Karpas-422 (cell line): ENCODE data around the gene ARID3A. TPM values are rescaled to one million over a fixed set of nuclear protein-coding genes. Genes with fewer than 3 reads are reported as not detected.

Experiments used
- DNase-seq: peaks from one replicate; pipeline ENCODE4 v3.0.0-alpha.2; 2015
- H2AFZ ChIP-seq: fragments of 200-600 bp; sonication (generic); 2 replicates; pipeline ENCODE4 v1.6.1; 2014; ENCODE audit warnings: antibody characterized with exemption, low read length, mixed read lengths
- H3K27ac ChIP-seq: fragments of 200-600 bp; sonication (generic); 2 replicates; pipeline ENCODE4 v1.5.1; 2014; ENCODE audit warnings: mild to moderate bottlenecking, low read length, moderate library complexity
- H3K27me3 ChIP-seq: fragments of 200-600 bp; sonication (generic); 2 replicates; pipeline ENCODE4 v1.6.1; 2014; ENCODE audit warnings: low read length, mixed read lengths
- H3K36me3 ChIP-seq: fragments of 200-600 bp; sonication (generic); 2 replicates; pipeline ENCODE4 v1.6.1; 2014; ENCODE audit warnings: low read length, mixed read lengths; ENCODE audit not compliant: insufficient read depth
- H3K4me1 ChIP-seq: fragments of 200-600 bp; sonication (generic); 2 replicates; pipeline ENCODE4 v1.6.1; 2014; ENCODE audit warnings: mild to moderate bottlenecking, low read length, mixed read lengths
- H3K4me2 ChIP-seq: fragments of 200-600 bp; sonication (generic); 2 replicates; pipeline ENCODE4 v1.6.1; 2014; ENCODE audit warnings: low read length, low read depth, mild to moderate bottlenecking; ENCODE audit not compliant: poor library complexity, severe bottlenecking
- H3K4me3 ChIP-seq: fragments of 200-600 bp; sonication (generic); 2 replicates; pipeline ENCODE4 v1.5.1; 2014; ENCODE audit warnings: mild to moderate bottlenecking, antibody characterized with exemption, low read length, mixed read lengths
- H3K79me2 ChIP-seq: fragments of 200-600 bp; sonication (generic); 2 replicates; pipeline ENCODE4 v1.6.1; 2014; ENCODE audit warnings: mild to moderate bottlenecking, low read length, mixed read lengths
- H3K9ac ChIP-seq: fragments of 200-600 bp; sonication (generic); 2 replicates; pipeline ENCODE4 v1.6.0; 2014; ENCODE audit warnings: low read length
- H3K9me2 ChIP-seq: fragments of 200-600 bp; sonication (generic), shearing (Covaris generic); replicated peaks from 2 replicates; pipeline ENCODE4 v1.6.0; 2014; ENCODE audit warnings: mild to moderate bottlenecking, low read length, moderate library complexity; ENCODE audit not compliant: insufficient read depth
- H3K9me3 ChIP-seq: fragments of 300-700, 200-600 bp; sonication (generic); 2 replicates; pipeline ENCODE4 v1.6.1; 2014; ENCODE audit warnings: low read length, mixed read lengths
- H4K20me1 ChIP-seq: fragments of 200-600 bp; sonication (generic); 2 replicates; pipeline ENCODE4 v1.6.1; 2014; ENCODE audit warnings: mild to moderate bottlenecking, antibody characterized with exemption, low read length, low read depth; ENCODE audit not compliant: insufficient read depth
- total RNA-seq: library from RNA; depleted of rRNA; stranded (reverse); fragments of >200 nt; shearing (Covaris generic); gene quantifications from 2 replicates; pipeline ENCODE4 v1.2.3, GENCODE V29; 2014; ENCODE audit warnings: low replicate concordance

The ARID3A gene
- total RNA-seq, 1 experiment from 2014 or later: 2.0 TPM

GRCh38 chr19:912181-913079 is 13.4 kb upstream of the ARID3A start:
- Histone ChIP-seq H2AFZ (no peak overlapping the region), H3K36me3 (no peaks in the 10 kb centered on the region), H3K9ac (peak overlapping the region; percentile 93), H3K4me1 (peaks cover 17% of the 10 kb centered on the region), H3K27ac (peak overlapping the region; percentile 49; the same call in 1 of the 2 replicates), H3K9me3 (no peaks in the 10 kb centered on the region), H3K79me2 (peaks cover 40% of the 10 kb centered on the region), H4K20me1 (no peaks in the 10 kb centered on the region), H3K9me2 (no peaks in the 10 kb centered on the region), H3K4me3 (peak overlapping the region; percentile 89), H3K27me3 (no peaks in the 10 kb centered on the region), H3K4me2 (peak overlapping the region; percentile 84)
- peak; percentile 61 for DNase-seq

GRCh38 chr19:913080-913748 is 12.6 kb upstream of the ARID3A start, which contains the start of gene R3HDM4:
TSS of gene R3HDM4 (minus strand) at chr19:913219. CDS start at chr19:913157, 62 bp downstream.
- peak; percentile 87 for DNase-seq
- Histone ChIP-seq H3K9ac (peak within 1 kb of the TSS; percentile 93), H3K36me3 (no peaks in the 10 kb centered on the region), H3K9me3 (no peaks in the 10 kb centered on the region), H3K27me3 (no peaks in the 10 kb centered on the region), H3K79me2 (peaks cover 34% of the 10 kb centered on the region), H3K4me2 (peak within 1 kb of the TSS; percentile 86), H3K4me3 (peak within 1 kb of the TSS; percentile 95), H3K27ac (peak within 1 kb of the TSS; percentile 49; the same call in 1 of the 2 replicates), H3K9me2 (no peaks in the 10 kb centered on the region), H3K4me1 (peaks cover 17% of the 10 kb centered on the region), H2AFZ (peak within 1 kb of the TSS; percentile 12), H4K20me1 (no peaks in the 10 kb centered on the region)

- DNase-seq: no peak
- Histone ChIP-seq H4K20me1 (no peaks in the 10 kb centered on the region), H3K4me2 (no peak overlapping the region), H3K27ac (no peak overlapping the region), H3K4me1 (peaks cover 11% of the 10 kb centered on the region), H3K9ac (no peak overlapping the region), H3K36me3 (no peaks in the 10 kb centered on the region), H3K9me3 (no peaks in the 10 kb centered on the region), H3K9me2 (no peaks in the 10 kb centered on the region), H3K79me2 (peaks cover 8% of the 10 kb centered on the region), H3K27me3 (no peaks in the 10 kb centered on the region), H3K4me3 (no peak overlapping the region), H2AFZ (no peak overlapping the region)
These were observed 9.1 kb upstream of the ARID3A start for GRCh38 chr19:916645-917322.

GRCh38 chr19:917323-918151 is 8.3 kb upstream of the ARID3A start, which contains the start of gene KISS1R:
TSS of gene KISS1R (plus strand) at chr19:917333. CDS start at chr19:917503, 170 bp downstream.
- Histone ChIP-seq H2AFZ (no peak within 1 kb of the TSS), H3K9me3 (no peaks in the 10 kb centered on the region), H3K27ac (no peak within 1 kb of the TSS), H3K79me2 (peaks cover 6% of the 10 kb centered on the region), H3K4me1 (peaks cover 11% of the 10 kb centered on the region), H3K4me2 (no peak within 1 kb of the TSS), H3K27me3 (no peaks in the 10 kb centered on the region), H3K9ac (no peak within 1 kb of the TSS), H3K36me3 (no peaks in the 10 kb centered on the region), H4K20me1 (no peaks in the 10 kb centered on the region), H3K9me2 (no peaks in the 10 kb centered on the region), H3K4me3 (no peak within 1 kb of the TSS)
- peak; percentile 69 for DNase-seq

GRCh38 chr19:918152-918437 is 7.7 kb upstream of the ARID3A start:
- H3K36me3 ChIP-seq: no peaks in the 10 kb centered on the region
- no peak overlapping the region for H3K27ac ChIP-seq
- H3K4me3 ChIP-seq: no peak overlapping the region
- H3K79me2 ChIP-seq: peaks cover 4% of the 10 kb centered on the region
- H3K4me1 ChIP-seq: peaks cover 11% of the 10 kb centered on the region
- no peaks in the 10 kb centered on the region for H3K9me2 ChIP-seq
- DNase-seq: no peak
- no peaks in the 10 kb centered on the region for H3K27me3 ChIP-seq
- H4K20me1 ChIP-seq: no peaks in the 10 kb centered on the region
- no peaks in the 10 kb centered on the region for H3K9me3 ChIP-seq
- H2AFZ ChIP-seq: no peak overlapping the region
- H3K4me2 ChIP-seq: no peak overlapping the region
- no peak overlapping the region for H3K9ac ChIP-seq

- Histone ChIP-seq H3K27ac (no peak overlapping the region), H3K9ac (no peak overlapping the region), H3K9me3 (no peaks in the 10 kb centered on the region), H4K20me1 (no peaks in the 10 kb centered on the region), H3K27me3 (no peaks in the 10 kb centered on the region), H3K79me2 (no peaks in the 10 kb centered on the region; the same call in 1 of the 2 replicates), H3K4me2 (no peak overlapping the region), H2AFZ (no peak overlapping the region), H3K4me1 (peaks cover 7% of the 10 kb centered on the region), H3K36me3 (no peaks in the 10 kb centered on the region), H3K9me2 (no peaks in the 10 kb centered on the region), H3K4me3 (no peak overlapping the region)
- no peak for DNase-seq
These were observed 7.2 kb upstream of the ARID3A start for GRCh38 chr19:918481-919198.

- H3K9ac ChIP-seq: no peak overlapping the region
- no peaks in the 10 kb centered on the region for H3K9me2 ChIP-seq
- no peak overlapping the region for H3K4me3 ChIP-seq
- no peaks in the 10 kb centered on the region for H3K9me3 ChIP-seq
- no peak overlapping the region for H2AFZ ChIP-seq
- H3K4me2 ChIP-seq: peak overlapping the region; percentile 19
- H3K27me3 ChIP-seq: no peaks in the 10 kb centered on the region
- no peaks in the 10 kb centered on the region for H3K79me2 ChIP-seq
- H3K36me3 ChIP-seq: no peaks in the 10 kb centered on the region
- no peaks in the 10 kb centered on the region for H4K20me1 ChIP-seq
- H3K4me1 ChIP-seq: peaks cover 6% of the 10 kb centered on the region
- H3K27ac ChIP-seq: no peak overlapping the region
- peak; percentile 60 for DNase-seq
These were observed 6.4 kb upstream of the ARID3A start for GRCh38 chr19:919199-920050.
